Measurements from ENCODE around the gene NPPA.
"Not testable (repeated sequence)": the region's sequence is repeated elsewhere in the genome, so short reads cannot be mapped to it uniquely, and the experiment has no call there.

NPPA gene

GRCh38 chr1:11805422-11806306, 41.9 kb downstream of the NPPA start, which contains the start of the genes CLCN6 and MTHFR:
Gene CLCN6 (plus strand): TSS chr1:11806191. CDS start chr1:11806263, 72 bp downstream.
Gene MTHFR (minus strand): TSS chr1:11805964. CDS start chr1:11803116, 2,848 bp downstream.
- no peak for FAIRE-seq

- no peak for FAIRE-seq
Measured at GRCh38 chr1:11804666-11805421, 42.7 kb downstream of the NPPA start.

GRCh38 chr1:11803924-11804665, 43.5 kb downstream of the NPPA start:
- not testable (repeated sequence) for FAIRE-seq

GRCh38 chr1:11802973-11803885, 44.4 kb downstream of the NPPA start:
- FAIRE-seq, result no peak

GRCh38 chr1:11802616-11802972, 45.0 kb downstream of the NPPA start:
- no peak for FAIRE-seq

GRCh38 chr1:11800756-11801433, 46.7 kb downstream of the NPPA start:
- FAIRE-seq, result no peak

GRCh38 chr1:11800391-11800755, 47.2 kb downstream of the NPPA start:
- FAIRE-seq, result no peak

GRCh38 chr1:11799896-11800295, 47.7 kb downstream of the NPPA start:
- FAIRE-seq, result no peak

- FAIRE-seq, result no peak
Measured at GRCh38 chr1:11799099-11799498, 48.5 kb downstream of the NPPA start.

GRCh38 chr1:11797525-11798216, 49.9 kb downstream of the NPPA start:
- no peak for FAIRE-seq

- FAIRE-seq, result no peak
Measured at GRCh38 chr1:11796036-11796828, 51.4 kb downstream of the NPPA start.
